Measurements from ENCODE around the gene FRRS1. TPM values are rescaled to one million over a fixed set of nuclear protein-coding genes. Genes with fewer than 3 reads are reported as not detected.

Gene FRRS1
- total RNA-seq, 4 donors from 2014 or later, result 3.6 to 13.1 (median 7.3) TPM

- DNase-seq (ENCODE audit: low spot score), result no peak
- no peak for ATAC-seq (ENCODE audit: low FRiP score)
- no peak for TF ChIP-seq CTCF (IDR thresholded peaks at IDR 0.05)
Observed at GRCh38 chr1:99731384-99731783, 35.1 kb downstream of the FRRS1 start.

GRCh38 chr1:99728494-99729235 is 37.8 kb downstream of the FRRS1 start:
- no peak for ATAC-seq (ENCODE audit: low FRiP score)
- TF ChIP-seq CTCF (IDR thresholded peaks at IDR 0.05), result no peak

GRCh38 chr1:99727575-99728185 is 38.8 kb downstream of the FRRS1 start:
- no peak for TF ChIP-seq CTCF (IDR thresholded peaks at IDR 0.05)
- no peak for ATAC-seq (ENCODE audit: low FRiP score)
- no peak for DNase-seq (ENCODE audit: low spot score)

More at GRCh38 chr1:99728494-99729235, 37.8 kb downstream of the FRRS1 start:
- DNase-seq (ENCODE audit: low spot score), result no peak

GRCh38 chr1:99726818-99727217 is 39.6 kb downstream of the FRRS1 start:
- ATAC-seq (ENCODE audit: low FRiP score) (no peak), DNase-seq (ENCODE audit: low spot score) (no peak)
- TF ChIP-seq CTCF (IDR thresholded peaks at IDR 0.05), result no peak

- no peak for ATAC-seq (ENCODE audit: low FRiP score)
- no peak for DNase-seq (ENCODE audit: low spot score)
- TF ChIP-seq CTCF (IDR thresholded peaks at IDR 0.05), result no peak
Observed at GRCh38 chr1:99726407-99726806, 40.0 kb downstream of the FRRS1 start.

- DNase-seq (ENCODE audit: low spot score), result no peak
- no peak for ATAC-seq (ENCODE audit: low FRiP score)
- TF ChIP-seq CTCF (IDR thresholded peaks at IDR 0.05), result no peak
Observed at GRCh38 chr1:99725996-99726395, 40.4 kb downstream of the FRRS1 start.

GRCh38 chr1:99723251-99723650 is 43.2 kb downstream of the FRRS1 start:
- no peak for ATAC-seq (ENCODE audit: low FRiP score)
- DNase-seq (ENCODE audit: low spot score), result no peak
- TF ChIP-seq CTCF (IDR thresholded peaks at IDR 0.05), result no peak
